Neural progenitor cell (in vitro differentiated cells): ENCODE measurements around the gene NOBOX. TPM values are rescaled to one million over a fixed set of nuclear protein-coding genes. Genes with fewer than 3 reads are reported as not detected.

Experiments
- DNase-seq: peaks from one replicate; pipeline ENCODE4 v3.0.0-alpha.2; 2016; ENCODE audit warnings: low spot score
- H2AFZ ChIP-seq: fragments of 200-600 bp; sonication (generic); replicated peaks from 2 replicates; pipeline ENCODE4 v1.6.1; 2016; ENCODE audit warnings: antibody characterized with exemption
- H3F3A ChIP-seq: fragments of 200-600 bp; sonication (generic); 2 replicates; pipeline ENCODE4 v1.6.1; 2016; ENCODE audit warnings: antibody characterized with exemption, low read depth
- H3K27ac ChIP-seq: fragments of 200-600 bp; sonication (generic); 2 replicates; pipeline ENCODE4 v1.5.1; 2016; ENCODE audit warnings: mild to moderate bottlenecking
- H3K27me3 ChIP-seq: fragments of 200-600 bp; sonication (generic); 2 replicates; pipeline ENCODE4 v1.6.1; 2016; ENCODE audit warnings: mild to moderate bottlenecking, moderate library complexity
- H3K36me3 ChIP-seq: fragments of 200-600 bp; sonication (generic); 2 replicates; pipeline ENCODE4 v1.5.1; 2016
- H3K4me1 ChIP-seq: fragments of 200-600 bp; sonication (generic); 2 replicates; pipeline ENCODE4 v1.6.1; 2016; ENCODE audit warnings: mixed run types
- H3K4me2 ChIP-seq: fragments of 200-600 bp; sonication (generic); 2 replicates; pipeline ENCODE4 v1.6.1; 2016
- H3K4me3 ChIP-seq: fragments of 200-600 bp; sonication (generic); 2 replicates; pipeline ENCODE4 v1.5.1; 2016
- H3K79me2 ChIP-seq: fragments of 200-600 bp; sonication (generic); 2 replicates; pipeline ENCODE4 v1.6.1; 2016; ENCODE audit warnings: low read depth
- H3K9ac ChIP-seq: fragments of 200-600 bp; sonication (generic); 2 replicates; pipeline ENCODE4 v1.6.1; 2016
- H3K9me3 ChIP-seq: fragments of 200-600 bp; sonication (generic); 2 replicates; pipeline ENCODE4 v1.5.1; 2016; ENCODE audit warnings: low read depth
- H4K20me1 ChIP-seq: fragments of 200-600 bp; sonication (generic); 2 replicates; pipeline ENCODE4 v1.6.1; 2016; ENCODE audit warnings: low read depth
- H3K27ac Mint-ChIP-seq: 3 replicates; pipeline ENCODE4 v1.8.0; 2021; ENCODE audit warnings: mixed read lengths
- H3K27me3 Mint-ChIP-seq: 2 replicates; pipeline ENCODE4 v1.8.0; 2022; ENCODE audit warnings: low read depth, mild to moderate bottlenecking, inconsistent platforms, moderate library complexity, mixed read lengths; ENCODE audit not compliant: insufficient read depth
- H3K36me3 Mint-ChIP-seq: 3 replicates; pipeline ENCODE4 v1.8.0; 2021; ENCODE audit warnings: mixed read lengths
- H3K4me1 Mint-ChIP-seq: 3 replicates; pipeline ENCODE4 v1.8.0; 2021; ENCODE audit warnings: mixed read lengths
- H3K4me3 Mint-ChIP-seq: 3 replicates; pipeline ENCODE4 v1.8.0; 2021; ENCODE audit warnings: mild to moderate bottlenecking, moderate library complexity, mixed read lengths
- H3K9me3 Mint-ChIP-seq: 3 replicates; pipeline ENCODE4 v1.8.0; 2020; ENCODE audit warnings: mixed read lengths
- CTCF ChIP-seq: fragments of 200-600 bp; sonication (generic); IDR thresholded peaks from 2 replicates; pipeline ENCODE4 v1.5.1; 2017; ENCODE audit warnings: antibody characterized with exemption, mild to moderate bottlenecking
- EZH2 ChIP-seq: fragments of 200-600 bp; sonication (generic); IDR thresholded peaks from 2 replicates; pipeline ENCODE4 v1.6.1; 2017; ENCODE audit warnings: antibody characterized with exemption, mild to moderate bottlenecking, moderate library complexity
- EZH2phosphoT487 ChIP-seq: fragments of 200-600 bp; sonication (generic); IDR thresholded peaks from 2 replicates; pipeline ENCODE4 v1.6.1; 2017; ENCODE audit warnings: antibody characterized with exemption
- total RNA-seq: library from RNA; depleted of rRNA; stranded (reverse); fragments of >200 nt; gene quantifications from 2 replicates; pipeline ENCODE4 v1.2.3, GENCODE V29; 2015; ENCODE audit warnings: low replicate concordance

Gene NOBOX
- total RNA-seq, 1 donor from 2014 or later = not detected

GRCh38 chr7:144416341-144416740 lies 12.8 kb upstream of the NOBOX start:
- Histone ChIP-seq H3K9me3 (no peaks in the 10 kb centered on the region), H3K9ac (no peak overlapping the region), H3K27me3 (no peaks in the 10 kb centered on the region), H3K36me3 (no peaks in the 10 kb centered on the region), H3K79me2 (no peaks in the 10 kb centered on the region), H3K4me3 (no peak overlapping the region), H3K4me1 (peaks cover 4% of the 10 kb centered on the region), H4K20me1 (no peaks in the 10 kb centered on the region), H3F3A (no peaks in the 10 kb centered on the region), H3K4me2 (no peak overlapping the region), H2AFZ (no peak overlapping the region), H3K27ac (no peak overlapping the region)
- Mint-ChIP-seq H3K27ac (no peak overlapping the region), H3K4me3 (no peak overlapping the region), H3K9me3 (peaks cover 2% of the 10 kb centered on the region), H3K36me3 (no peaks in the 10 kb centered on the region), H3K4me1 (no peaks in the 10 kb centered on the region), H3K27me3 (no peaks in the 10 kb centered on the region)
- TF ChIP-seq CTCF (no peak), EZH2phosphoT487 (no peak), EZH2 (no peak)
- DNase-seq = no peak

DNA sequence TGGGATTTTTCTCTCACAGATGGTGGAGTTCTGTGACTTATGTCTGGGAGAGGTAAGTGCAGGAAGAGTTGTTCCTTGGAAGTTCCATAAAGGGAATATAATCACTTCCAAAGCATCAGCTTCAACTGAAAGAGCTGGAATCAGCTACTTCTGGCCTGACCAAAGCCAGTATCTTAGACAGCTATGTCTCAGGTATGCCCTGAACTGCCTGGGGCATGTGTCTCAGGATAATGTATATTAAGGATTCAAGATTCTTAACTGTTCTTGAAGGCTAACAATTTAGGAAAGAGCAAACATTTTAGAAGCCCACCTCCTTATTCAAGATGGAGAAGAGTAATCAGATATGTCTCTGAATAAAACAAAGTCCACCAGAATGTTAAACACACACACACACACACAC lies 12.4 kb upstream of the NOBOX start:
- TF ChIP-seq CTCF = no peak
- TF ChIP-seq EZH2 = no peak
- TF ChIP-seq EZH2phosphoT487 = no peak
- no peak overlapping the region for H3K4me3 Mint-ChIP-seq
- no peaks in the 10 kb centered on the region for H3K27me3 Mint-ChIP-seq
- no peak overlapping the region for H3K27ac Mint-ChIP-seq
- no peaks in the 10 kb centered on the region for H3F3A ChIP-seq
- H3K9ac ChIP-seq = no peak overlapping the region
- DNase-seq = no peak
- H3K36me3 ChIP-seq = no peaks in the 10 kb centered on the region
- no peak overlapping the region for H2AFZ ChIP-seq
- H3K36me3 Mint-ChIP-seq = no peaks in the 10 kb centered on the region
- H4K20me1 ChIP-seq = no peaks in the 10 kb centered on the region
- H3K27ac ChIP-seq = no peak overlapping the region
- no peaks in the 10 kb centered on the region for H3K79me2 ChIP-seq
- H3K4me1 Mint-ChIP-seq = no peaks in the 10 kb centered on the region
- no peak overlapping the region for H3K4me2 ChIP-seq
- H3K4me3 ChIP-seq = no peak overlapping the region
- no peaks in the 10 kb centered on the region for H3K9me3 ChIP-seq
- no peaks in the 10 kb centered on the region for H3K27me3 ChIP-seq
- peaks cover 2% of the 10 kb centered on the region for H3K9me3 Mint-ChIP-seq
- H3K4me1 ChIP-seq = peaks cover 4% of the 10 kb centered on the region

- Histone ChIP-seq H3K4me1 (peaks cover 4% of the 10 kb centered on the region), H3K27me3 (no peaks in the 10 kb centered on the region), H3K9ac (no peak overlapping the region), H3K79me2 (no peaks in the 10 kb centered on the region), H3F3A (no peaks in the 10 kb centered on the region), H2AFZ (no peak overlapping the region), H3K4me3 (no peak overlapping the region), H3K9me3 (no peaks in the 10 kb centered on the region), H3K4me2 (no peak overlapping the region), H3K36me3 (no peaks in the 10 kb centered on the region), H4K20me1 (no peaks in the 10 kb centered on the region), H3K27ac (no peak overlapping the region)
- no peak for DNase-seq
- Mint-ChIP-seq H3K9me3 (peaks cover 2% of the 10 kb centered on the region), H3K4me3 (no peak overlapping the region), H3K4me1 (no peaks in the 10 kb centered on the region), H3K27me3 (no peaks in the 10 kb centered on the region), H3K36me3 (no peaks in the 10 kb centered on the region), H3K27ac (no peak overlapping the region)
- TF ChIP-seq CTCF (no peak), EZH2 (no peak), EZH2phosphoT487 (no peak)
These were observed 11.3 kb upstream of the NOBOX start for GRCh38 chr7:144414815-144415214.
